M059J (cell line): ENCODE results near the gene IGSF8. TPM values are rescaled to one million over a fixed set of nuclear protein-coding genes. Genes with fewer than 3 reads are reported as not detected.

Experiments
- total RNA-seq: library from RNA; depleted of rRNA; stranded (reverse); fragments of >200 nt; shearing (Covaris generic); gene quantifications from 2 replicates; pipeline ENCODE4 v1.2.3, GENCODE V29; 2014; rRNA removed

The IGSF8 gene
- total RNA-seq, 1 experiment from 2014 or later = 29.9 TPM

Other genes with a start within 250 kb of the IGSF8 start
- gene VSIG8, start 236.0 kb downstream of the IGSF8 start, total RNA-seq = not detected in 2 replicates
- gene CFAP45, start 198.5 kb downstream of the IGSF8 start, total RNA-seq = 0.20 and 1.0 TPM in 2 replicates
- gene TAGLN2, start 173.1 kb downstream of the IGSF8 start, total RNA-seq = 491 and 526 TPM in 2 replicates
- 0.25 and 0.32 TPM in 2 replicates for gene IGSF9, start 153.0 kb downstream of the IGSF8 start, total RNA-seq
- not detected in 2 replicates for gene SLAMF9, start 144.4 kb downstream of the IGSF8 start, total RNA-seq
- gene PIGM, start 66.6 kb downstream of the IGSF8 start, total RNA-seq = 3.4 and 4.0 TPM in 2 replicates
- not detected in 2 replicates for gene KCNJ10, start 28.5 kb downstream of the IGSF8 start, total RNA-seq
- not detected in 2 replicates for gene KCNJ9, start 17.1 kb downstream of the IGSF8 start, total RNA-seq
- 0.05 TPM in 1 of 2 replicates, not detected in the other for gene ATP1A2, start 17.1 kb upstream of the IGSF8 start, total RNA-seq
- not detected in 2 replicates for gene ATP1A4, start 53.0 kb upstream of the IGSF8 start, total RNA-seq
- gene CASQ1, start 92.0 kb upstream of the IGSF8 start, total RNA-seq = not detected in 2 replicates
- gene PEA15, start 106.8 kb upstream of the IGSF8 start, total RNA-seq = 217 and 240 TPM in 2 replicates
- 31.1 and 40.6 TPM in 2 replicates for gene DCAF8, start 163.9 kb upstream of the IGSF8 start, total RNA-seq
- 60.1 and 97.2 TPM in 2 replicates for gene PEX19, start 186.5 kb upstream of the IGSF8 start, total RNA-seq
- 144 and 227 TPM in 2 replicates for gene COPA, start 244.6 kb upstream of the IGSF8 start, total RNA-seq
- 91.8 and 135 TPM in 2 replicates for gene NCSTN, start 244.8 kb upstream of the IGSF8 start, total RNA-seq